WI38 (cell line): Measurements from ENCODE around the gene C10orf95.

ENCODE experiments used
- H3K4me3 ChIP-seq: 2 replicates; pipeline ENCODE4 v1.5.1; 2011; ENCODE audit warnings: low read depth, mild to moderate bottlenecking, control low read depth, low read length
- CTCF ChIP-seq: IDR thresholded peaks from 2 replicates; pipeline ENCODE4 v1.5.1; 2012; ENCODE audit warnings: low read depth, mild to moderate bottlenecking, control low read depth, low read length

Gene C10orf95

GRCh38 chr10:102419269-102420180 lies 31.8 kb downstream of the C10orf95 start:
- H3K4me3 ChIP-seq = peak overlapping the region; percentile 90
- no peak for TF ChIP-seq CTCF

- peak within 1 kb of the TSS; percentile 90 for H3K4me3 ChIP-seq
Observed at GRCh38 chr10:102418622-102419268, 32.6 kb downstream of the C10orf95 start, which contains the start of gene PSD. PSD (minus strand) TSS chr10:102418785; CDS start chr10:102417038, 1,747 bp downstream.

GRCh38 chr10:102416695-102417094 lies 34.6 kb downstream of the C10orf95 start:
- no peak overlapping the region for H3K4me3 ChIP-seq
- no peak for TF ChIP-seq CTCF

More at GRCh38 chr10:102418622-102419268, 32.6 kb downstream of the C10orf95 start, which contains the start of gene PSD:
- no peak for TF ChIP-seq CTCF

- no peak overlapping the region for H3K4me3 ChIP-seq
- no peak for TF ChIP-seq CTCF
Observed at GRCh38 chr10:102416283-102416682, 35.1 kb downstream of the C10orf95 start.

- no peak for TF ChIP-seq CTCF
Observed at GRCh38 chr10:102414749-102415148, 36.6 kb downstream of the C10orf95 start.

GRCh38 chr10:102413806-102414561 lies 37.4 kb downstream of the C10orf95 start:
- no peak for TF ChIP-seq CTCF
- H3K4me3 ChIP-seq = no peak overlapping the region

More at GRCh38 chr10:102414749-102415148, 36.6 kb downstream of the C10orf95 start:
- no peak overlapping the region for H3K4me3 ChIP-seq
